Stimulated activated CD8-positive, alpha-beta memory T cell treated with anti-CD3 and anti-CD28 coated beads, Interleukin-15, amount 100 ng/mL, for 48 hours (primary cell): ENCODE measurements around the gene C21orf91.

Experiments used
- DNase-seq, 2 donors: peaks; one replicate each; pipeline ENCODE4 v3.0.0-alpha.2; 2020; ENCODE audit warnings: low read depth in 2 of 2

C21orf91 gene

DNA sequence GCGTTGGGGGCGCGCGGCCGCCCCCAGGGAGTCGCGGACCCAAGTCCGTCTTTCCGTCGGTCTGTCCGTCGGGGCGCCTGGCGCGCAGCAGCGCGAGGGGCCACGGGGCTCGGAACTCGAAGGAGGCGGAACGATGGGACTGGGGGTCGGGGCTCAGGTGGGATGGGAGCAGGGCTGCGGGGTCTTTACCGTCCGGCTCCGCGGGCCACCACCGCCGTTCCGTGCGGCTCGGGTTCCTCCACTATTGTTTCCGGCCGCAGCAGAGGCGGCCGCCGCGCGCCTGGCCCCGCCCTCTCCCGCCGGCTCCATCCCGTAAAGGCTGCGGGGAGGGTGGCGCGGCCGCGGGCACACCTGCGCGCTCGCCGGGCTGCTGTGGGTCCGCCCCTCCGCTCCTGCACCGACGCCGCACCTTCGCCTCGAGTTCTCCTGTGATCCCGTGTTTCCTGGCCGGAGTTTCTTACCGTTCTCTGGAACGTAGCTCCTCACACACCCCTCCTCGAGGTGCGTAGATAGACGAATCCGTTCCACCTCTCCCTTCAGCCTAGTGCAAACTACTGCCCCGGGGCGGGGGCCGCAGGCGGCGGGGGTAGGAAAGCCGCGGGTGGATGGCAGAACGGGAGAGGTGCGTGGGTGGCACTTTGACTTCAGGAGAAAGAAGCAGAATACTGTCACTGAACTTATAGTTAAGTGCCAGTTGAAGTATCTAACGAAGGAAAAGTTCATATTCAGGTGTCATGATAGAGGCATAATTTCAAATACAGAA, at the start of gene C21orf91:
C21orf91 (minus strand) TSS at position 243 of the 763 bp plus-strand sequence. CDS start 1,038 bp downstream, outside the sequence.
- peak; percentile 77 to 82 for DNase-seq

DNA sequence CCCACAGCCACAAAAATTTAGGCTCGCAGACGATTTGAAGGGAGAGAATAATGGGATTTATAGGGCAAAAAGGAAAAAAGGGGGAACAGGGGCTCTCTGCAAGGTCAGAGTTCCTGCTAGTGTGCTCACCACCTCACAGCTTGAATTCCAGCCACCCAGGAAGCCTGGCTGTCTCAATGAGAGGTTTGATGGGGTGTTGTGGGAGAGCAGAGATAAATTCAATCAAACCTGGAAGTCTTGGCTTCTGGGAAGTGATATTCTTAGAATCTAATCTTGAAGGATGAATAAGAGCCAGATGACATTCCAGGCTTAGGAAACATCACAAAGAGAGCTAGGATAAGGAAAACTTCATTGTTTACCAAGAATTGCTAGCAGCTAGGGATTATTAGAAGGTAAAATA, 47.4 kb upstream of the C21orf91 start:
- DNase-seq: no peak

DNA sequence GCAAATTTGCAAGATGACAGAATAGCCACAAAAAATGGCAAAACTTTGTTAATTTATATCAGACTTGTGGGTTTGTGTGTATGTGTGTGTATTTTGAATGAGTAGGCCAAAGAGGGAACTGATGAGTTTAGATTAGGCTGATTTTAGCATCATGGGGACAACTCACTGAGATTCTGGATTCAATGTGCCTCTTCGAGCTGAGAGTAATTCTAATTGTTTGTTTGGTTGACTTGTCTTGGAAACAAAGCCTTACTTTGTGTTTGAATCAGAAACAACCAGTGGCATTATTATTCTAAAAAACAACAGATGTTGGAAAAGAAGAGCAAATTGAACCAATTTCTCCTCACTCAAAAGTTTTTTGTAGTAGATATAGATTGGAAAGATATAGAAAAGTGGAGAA, 40.5 kb upstream of the C21orf91 start:
- no peak for DNase-seq

DNA sequence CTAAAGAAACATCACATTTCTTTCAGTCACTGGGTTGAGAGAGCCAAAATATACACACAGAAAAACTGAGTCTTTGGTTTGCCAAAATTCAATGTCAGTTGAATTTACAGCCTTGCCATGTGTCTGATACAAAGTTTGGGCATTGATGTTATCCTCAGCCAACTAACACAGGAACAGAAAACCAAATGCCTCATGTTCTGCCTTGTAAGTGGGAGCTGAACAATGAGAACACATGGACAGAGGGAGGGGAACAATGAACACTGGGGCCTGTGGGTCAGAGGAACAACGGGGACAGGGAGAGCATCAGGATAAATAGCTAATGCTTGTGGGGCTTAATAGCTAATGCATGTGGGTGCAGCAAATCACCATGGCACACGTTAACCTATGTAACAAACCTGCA, 39.6 kb upstream of the C21orf91 start:
- DNase-seq: no peak

DNA sequence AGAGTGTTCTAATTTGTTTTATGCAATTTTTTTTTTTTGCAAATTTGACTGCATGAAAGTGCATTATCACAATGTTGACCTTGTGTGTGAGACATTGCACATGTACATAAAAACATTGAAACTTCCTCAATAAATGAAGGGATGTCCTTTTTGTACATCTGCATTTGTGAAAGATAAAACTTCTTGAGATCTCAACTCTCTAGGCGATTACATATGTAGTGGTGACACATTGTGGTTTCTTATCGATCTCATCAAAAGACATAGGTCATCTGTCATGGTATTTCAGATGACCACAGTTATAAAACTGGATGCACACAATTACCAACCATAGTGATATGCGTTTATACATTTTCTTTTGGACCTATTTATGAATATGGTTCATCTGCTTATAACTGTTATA, 35.6 kb upstream of the C21orf91 start:
- no peak for DNase-seq

DNA sequence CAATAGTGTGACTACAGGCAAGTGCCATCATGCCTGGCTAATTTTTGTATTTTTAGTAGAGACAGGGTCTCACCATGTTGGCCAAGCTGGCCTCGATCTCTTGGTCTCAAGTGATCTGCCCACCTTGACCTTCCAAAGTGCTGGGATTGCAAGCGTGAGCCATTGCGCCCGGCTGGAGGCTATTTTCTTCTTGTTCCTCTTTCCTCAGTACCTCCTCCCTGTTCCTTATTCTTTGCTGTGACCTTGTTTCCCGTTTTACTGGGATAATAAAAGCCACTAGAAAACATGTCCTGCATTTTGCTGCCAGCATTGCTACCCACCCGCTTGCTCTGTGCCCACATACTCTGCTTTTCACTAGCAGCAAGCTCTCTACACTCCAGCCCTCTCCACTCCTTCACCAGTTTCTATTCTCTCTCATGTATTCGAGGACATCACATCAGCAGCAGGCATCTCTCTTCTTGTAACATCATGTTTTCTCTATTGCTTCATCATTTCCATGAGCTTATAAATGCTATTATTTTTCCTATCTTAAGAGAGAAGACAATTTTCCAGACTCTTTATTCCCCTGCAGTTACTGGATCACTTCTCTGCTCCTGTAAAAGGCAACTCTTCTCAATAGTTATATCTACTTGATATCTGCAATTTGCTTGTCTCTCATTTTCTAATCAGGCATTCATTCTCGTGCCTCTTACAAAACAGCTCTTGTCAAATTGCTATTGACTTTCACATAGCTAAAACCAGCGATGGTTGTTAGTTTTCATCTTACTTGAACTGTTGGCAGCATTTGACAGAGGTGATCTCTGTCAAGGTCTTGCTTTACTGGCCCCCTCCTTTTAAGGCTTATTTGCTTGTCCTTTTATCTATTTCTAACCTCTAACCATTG, 34.5 kb upstream of the C21orf91 start:
- no peak for DNase-seq

DNA sequence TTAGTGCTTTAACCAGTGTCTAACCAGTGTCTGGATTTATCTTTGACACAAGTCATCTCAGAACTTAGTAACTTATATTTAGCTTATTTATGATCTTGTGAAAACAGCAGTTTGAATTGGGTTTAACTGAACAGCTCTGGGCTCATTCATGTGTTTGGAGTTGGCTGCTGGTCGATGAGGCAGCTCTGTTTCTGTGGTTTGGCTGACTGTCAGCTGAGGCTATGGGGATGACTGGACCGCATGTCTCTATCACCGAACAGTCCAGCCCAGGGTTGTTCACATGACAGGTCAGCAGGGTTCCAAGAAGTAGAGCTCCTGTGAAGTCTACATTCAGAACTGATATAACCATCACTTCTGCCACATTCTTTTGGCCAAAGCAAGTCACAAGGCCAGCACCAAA, 29.1 kb upstream of the C21orf91 start:
- DNase-seq: no peak

DNA sequence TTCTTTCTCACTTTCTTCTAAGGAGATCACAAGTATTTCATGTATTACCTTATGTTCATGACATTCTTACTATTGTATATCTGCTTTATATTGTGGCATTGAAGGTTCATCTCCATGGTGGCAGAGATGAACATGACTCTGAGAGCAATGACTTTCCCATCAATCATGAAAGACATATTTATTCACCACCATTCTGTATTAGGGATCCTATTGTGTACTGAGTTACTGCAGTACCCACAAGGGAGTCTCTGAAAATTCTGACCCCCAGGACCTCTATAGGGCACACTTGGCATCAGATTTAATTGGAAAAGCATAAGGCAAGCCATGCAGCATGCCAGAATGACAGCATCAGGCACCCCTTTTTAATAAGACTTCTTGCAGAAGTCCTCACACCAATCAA, 21.9 kb upstream of the C21orf91 start:
- no peak for DNase-seq

DNA sequence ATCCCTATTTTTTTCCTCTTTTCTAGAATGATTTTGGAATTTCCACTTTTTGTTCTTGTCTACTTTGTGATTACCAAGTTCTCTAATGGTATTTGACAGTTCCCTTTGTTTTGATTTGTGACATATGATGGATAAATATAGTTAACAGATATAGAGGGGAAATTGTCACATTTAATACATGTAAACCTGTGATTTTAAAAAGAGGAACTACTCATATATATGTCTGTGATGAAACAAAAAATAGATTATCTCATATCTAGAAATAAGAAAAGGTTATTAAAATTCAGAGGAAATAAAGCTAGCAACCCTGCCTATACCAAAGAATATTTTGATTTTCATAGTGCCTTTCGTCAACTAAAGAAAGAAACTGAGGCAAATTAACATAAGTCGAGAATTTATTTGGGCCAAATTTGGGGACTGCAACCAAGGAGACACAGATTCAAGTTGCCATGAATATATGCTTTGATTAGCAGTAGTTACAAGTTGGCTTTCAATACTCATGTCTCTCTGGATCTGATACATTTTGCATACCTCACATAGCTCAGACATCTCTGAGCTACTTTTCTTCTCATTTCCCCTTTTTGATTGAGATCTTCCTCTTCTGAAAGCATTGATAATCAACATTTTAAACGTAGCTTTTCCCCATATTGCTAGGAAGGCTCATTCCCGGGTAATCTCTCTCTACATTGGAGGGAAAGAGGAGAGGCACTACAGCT, 15.6 kb upstream of the C21orf91 start:
- no peak for DNase-seq

DNA sequence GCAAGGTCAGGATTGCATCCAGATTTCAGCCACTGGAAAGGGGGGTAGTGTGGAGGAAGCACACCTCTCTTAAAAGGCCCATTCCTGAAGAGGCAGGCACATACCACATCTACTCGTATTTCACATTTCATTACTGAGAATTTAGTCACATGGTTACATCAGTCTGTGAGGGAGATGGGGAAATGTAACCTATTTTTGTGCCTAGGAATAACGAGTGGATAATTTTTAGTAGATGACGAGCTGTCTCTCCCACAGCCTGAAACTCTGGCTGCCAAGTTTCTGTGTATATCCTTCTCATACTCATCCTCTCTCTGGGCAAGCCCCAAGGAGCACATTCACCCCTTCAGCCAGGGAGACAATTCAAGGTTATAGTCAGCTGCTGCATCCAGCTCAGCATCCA, 10.3 kb upstream of the C21orf91 start:
- no peak for DNase-seq

DNA sequence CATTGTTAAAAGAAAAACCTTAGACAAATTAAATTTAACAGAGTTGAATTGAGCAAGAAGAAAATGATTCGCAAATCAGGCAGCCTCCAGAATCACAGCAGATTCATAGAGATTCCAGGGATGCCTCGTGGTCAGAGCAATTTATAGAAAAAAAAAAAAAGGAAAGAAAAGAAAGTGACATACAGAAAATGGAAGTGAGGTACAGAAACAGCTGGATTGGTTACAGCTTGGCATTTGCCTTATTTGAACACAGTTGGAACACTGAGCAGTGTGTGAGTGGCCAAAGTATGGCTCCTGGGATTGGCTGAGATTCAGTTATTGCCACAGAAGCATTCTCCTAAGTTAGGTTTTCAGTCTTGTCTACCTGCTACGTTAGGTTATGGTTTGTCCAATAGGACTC, 9.1 kb upstream of the C21orf91 start:
- no peak for DNase-seq

DNA sequence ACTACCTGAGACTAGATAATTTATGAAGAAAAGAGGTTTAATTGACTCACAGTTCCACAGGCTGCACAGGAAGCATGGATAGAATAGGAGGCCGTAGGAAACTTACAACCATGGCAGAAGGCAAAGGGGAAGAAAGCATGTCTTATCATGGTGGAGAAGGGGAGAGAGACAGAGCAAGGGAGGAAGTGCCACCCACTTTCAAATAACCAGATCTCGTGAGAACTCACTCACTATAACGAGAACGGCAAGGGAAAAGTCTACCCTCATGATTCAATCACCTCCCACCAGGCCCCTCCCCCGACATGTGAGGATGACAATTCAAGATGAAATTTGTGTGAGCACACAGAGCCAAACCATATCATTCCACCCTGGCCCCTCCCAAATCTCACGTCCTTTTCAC, 4.7 kb upstream of the C21orf91 start:
- DNase-seq: no peak

DNA sequence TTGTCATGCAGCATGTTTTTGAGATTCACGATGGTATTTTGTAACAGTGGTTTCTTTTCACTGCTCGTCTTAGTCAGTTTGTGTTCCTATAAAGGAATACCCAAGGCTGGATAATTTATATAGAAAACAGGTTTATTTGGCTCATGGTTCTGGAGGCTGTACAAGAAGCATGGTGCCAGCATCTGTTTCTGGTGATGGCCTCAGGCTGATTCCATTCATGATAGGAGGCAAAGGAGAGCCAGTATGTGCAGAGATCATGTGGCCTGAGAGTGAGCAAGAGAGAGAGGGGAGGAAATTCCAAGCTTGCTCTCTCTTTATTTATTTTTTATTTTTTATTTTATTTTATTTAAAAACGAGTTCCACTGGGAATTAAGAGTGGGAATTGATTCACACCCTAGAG, 2.0 kb upstream of the C21orf91 start:
- no peak for DNase-seq

DNA sequence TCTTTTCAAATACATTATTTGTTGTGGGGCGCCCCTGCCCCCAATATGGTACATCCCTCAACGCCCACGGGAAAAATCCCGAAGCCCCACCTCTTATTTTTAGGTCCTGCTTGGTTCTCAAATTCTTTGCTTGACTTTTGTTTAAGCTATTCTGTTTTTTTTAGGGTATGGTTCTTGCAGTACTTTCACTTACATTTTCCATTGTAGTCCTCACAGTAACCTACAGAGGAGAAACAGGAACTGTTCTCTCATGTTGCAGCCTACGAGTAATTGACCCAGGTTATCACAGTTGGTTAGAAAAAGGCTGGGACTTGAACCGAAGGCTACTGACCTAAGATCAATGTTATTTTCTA, 697 bp upstream of the C21orf91 start:
- DNase-seq: no peak

DNA sequence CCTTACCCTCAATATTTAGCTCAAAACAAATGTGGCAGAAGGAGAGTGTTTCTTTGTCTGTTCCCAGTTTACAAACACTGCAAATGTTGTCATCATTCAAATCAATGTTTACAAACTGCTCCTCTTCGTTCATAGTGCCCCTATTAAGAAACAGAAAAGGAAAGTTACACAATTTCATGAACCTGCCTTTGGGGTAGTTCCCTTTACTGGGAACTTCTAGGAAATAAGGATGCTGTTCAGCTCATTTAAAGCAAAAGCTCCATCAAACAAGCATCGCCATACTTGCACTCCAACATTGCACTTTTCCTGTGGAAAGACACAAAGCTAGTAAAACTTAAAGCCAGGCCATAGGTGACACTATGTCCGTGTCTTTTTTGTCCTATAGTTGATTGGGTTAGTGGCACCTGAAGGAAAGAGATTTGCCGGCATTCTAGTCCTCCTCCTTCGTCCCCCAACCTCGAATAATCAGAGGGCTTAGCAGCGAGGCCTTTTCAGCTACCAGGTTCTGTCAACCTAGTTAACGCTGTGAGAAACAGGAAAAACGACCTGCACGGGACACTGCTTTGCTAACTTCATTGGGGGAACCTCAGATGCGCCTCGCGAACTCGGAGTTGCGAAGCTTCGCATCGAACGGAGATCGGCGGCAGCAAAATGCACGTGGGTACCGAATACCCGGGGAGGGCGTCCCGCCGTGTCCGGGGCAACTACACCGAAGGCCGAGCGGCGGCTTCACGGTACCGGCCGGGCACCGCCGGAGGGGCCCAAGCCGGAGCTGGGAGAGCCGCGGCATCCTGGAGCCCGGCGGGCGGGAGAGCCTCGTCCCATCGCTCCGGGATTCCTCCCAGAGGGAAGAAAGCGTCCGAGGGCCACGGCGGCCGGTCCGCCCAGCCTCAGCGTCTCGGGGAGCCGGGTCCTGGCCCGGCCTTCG, 706 bp downstream of the C21orf91 start:
- DNase-seq: peak in 1 of 2 donors; percentile 9

DNA sequence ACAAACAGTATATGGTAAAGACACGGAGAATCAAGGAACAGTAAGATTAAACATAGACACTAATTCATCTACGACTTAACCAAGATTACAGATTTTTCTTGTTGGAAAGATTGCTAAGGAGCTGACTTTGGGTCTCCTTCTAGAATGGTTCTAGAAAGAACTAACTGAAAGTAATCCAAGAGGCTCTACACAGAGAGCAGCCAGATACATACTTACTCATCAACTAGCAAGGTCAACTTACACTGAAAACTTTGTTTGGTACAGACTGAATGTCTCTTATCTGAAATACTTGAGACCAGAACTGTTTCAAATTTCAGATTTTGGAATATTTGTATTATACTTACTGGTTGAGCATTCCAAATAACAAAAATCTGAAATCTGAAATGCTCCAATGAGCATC, 5.8 kb downstream of the C21orf91 start:
- no peak for DNase-seq

DNA sequence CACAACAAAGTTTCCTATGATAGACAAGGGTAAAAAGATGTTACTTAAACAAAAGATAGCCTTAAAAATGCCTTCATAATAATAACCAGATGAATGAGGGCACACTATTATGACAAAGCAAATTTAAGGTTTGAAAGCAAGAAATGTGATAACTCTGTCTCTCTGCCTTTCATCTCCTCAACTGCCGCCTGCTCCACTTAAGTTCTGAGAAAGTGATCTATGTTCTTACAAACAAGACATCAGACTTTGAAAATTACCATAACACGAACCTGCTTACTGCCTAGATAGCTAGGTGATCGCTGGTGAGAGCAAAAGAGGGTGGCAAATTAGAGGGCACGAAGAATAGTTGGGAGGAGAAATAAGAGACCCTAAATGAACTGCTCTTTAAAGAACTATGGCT, 13.2 kb downstream of the C21orf91 start:
- DNase-seq: no peak

DNA sequence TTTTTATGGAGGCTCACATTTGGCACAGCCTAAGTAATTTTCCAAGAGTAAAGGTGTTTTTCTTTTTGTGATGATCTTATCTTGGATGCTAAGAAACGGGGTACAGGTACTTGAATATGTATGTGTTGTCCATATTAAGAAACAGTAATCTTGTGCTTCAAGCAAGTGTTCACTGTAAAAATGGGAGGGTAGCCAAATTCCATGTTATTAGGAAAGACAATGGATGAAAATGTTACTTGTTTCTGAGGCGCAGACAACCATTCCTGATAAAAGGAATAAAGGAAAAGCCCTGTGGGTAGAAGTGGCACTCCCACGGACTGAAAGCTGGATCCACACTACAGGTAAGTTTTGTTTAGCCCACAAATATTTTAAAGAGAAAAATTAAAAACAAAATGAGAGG, 15.6 kb downstream of the C21orf91 start:
- DNase-seq: no peak

DNA sequence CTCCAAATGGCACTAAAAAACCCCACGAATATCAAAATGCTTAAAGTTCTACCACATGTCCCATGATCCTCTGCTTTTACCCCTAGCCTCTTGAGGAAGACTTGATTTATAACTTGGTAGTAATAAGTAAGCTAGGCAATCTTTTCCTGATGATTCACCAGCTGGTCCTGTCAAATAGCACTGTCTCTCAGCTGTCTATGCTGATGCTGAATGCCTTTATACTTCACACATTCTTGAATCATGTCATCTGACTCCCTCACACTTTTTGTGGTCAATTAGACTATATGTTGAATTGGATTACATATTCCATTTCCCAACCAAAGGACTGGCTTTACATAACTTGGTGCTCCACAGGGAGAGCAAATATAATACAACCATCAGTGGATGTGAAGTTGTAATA, 16.6 kb downstream of the C21orf91 start:
- no peak for DNase-seq

DNA sequence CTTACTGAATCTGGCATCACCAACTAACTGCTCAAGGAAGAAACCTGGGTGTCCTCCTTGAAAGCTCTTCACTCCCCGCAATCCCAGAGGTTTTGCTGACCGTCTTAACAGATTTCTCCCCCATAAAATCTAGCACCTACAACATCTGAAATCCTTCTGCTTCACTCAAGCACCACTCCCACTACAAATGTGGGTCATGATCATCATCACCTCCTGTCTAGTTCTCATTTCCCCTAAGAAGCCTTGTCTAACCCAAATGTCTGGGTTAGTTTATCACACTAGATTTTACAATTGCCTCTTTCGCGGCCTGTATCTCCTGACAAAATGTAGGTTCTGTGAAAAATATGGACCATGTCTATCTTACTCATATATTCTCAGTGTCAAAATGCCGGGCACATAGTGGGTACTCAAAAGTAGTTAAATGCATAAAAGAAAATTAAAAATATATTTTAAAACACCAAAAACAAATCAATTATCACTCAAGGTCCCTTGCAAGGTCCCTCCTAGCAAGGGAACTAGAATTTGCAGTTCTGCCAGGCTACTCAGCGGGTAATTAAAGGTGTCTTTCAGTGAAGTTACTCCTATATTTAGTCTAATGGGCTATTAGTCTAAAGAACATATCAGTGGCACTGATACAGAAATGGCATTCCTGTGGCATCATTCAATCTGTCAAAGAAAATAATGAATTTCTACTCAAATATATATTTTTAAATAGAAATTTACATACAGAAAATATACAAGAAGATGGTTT, 19.6 kb downstream of the C21orf91 start:
- no peak for DNase-seq

DNA sequence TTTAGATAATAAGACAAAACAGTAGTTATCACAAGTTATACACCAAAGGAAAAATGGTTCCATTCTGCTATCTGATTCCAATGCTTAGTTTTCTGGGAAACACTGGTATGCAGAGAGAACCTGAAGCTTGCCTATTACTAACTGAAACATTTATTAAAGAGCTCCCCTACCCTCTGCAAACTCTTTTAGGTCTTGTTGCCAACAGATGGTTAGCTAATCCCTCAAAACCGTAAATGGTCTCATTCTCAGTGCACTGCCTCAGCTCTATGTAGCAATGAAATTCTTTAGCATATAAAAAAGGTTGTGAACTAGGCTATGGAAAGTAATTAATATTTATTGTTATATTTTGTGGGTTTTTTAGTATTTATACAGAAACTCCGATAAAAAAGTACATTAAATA, 20.4 kb downstream of the C21orf91 start:
- no peak for DNase-seq
